K562 (cell line): Measurements from ENCODE around the gene KIT. TPM values are rescaled to one million over a fixed set of nuclear protein-coding genes. Genes with fewer than 3 reads are reported as not detected.

Experiments used
- ATAC-seq: fragments of 200-7000 bp; cut with Tn5 transposase; 3 replicates; pipeline ENCODE4 v1.9.1; 2020; ENCODE audit warnings: moderate library complexity
- BruUV-seq: library from RNA; stranded (reverse); fragments of 400-500 nt; replicated peaks from 2 replicates; lab custom pipeline; 2021; lab: Mats Ljungman, UMichigan
- CTCF ChIA-PET: fragments of 300-600 bp; formaldehyde crosslinking; extraction: SDS; loops from one replicate; lab custom pipeline; 2021; ENCODE audit warnings: low intra/inter-chr PET ratio; lab: Yijun Ruan, JAX
- POLR2A ChIA-PET: fragments of 300-600, 350-650 bp; sonication (Branson Sonifier 250); formaldehyde crosslinking; extraction: SDS; loops from one replicate; lab custom pipeline; 2021; ENCODE audit warnings: antibody characterized with exemption, inconsistent platforms; lab: Yijun Ruan, JAX
- DNase-seq, 4 experiments: peaks; one replicate each; pipeline versions ENCODE4 v3.0.0 to v3.0.0-alpha.2; 2011 to 2018; ENCODE audit warnings: low spot score in 3 of 4, mixed read lengths in 3 of 4; ENCODE audit errors: extremely low read depth in 1 of 4
- FAIRE-seq: peaks from 2 replicates; lab custom pipeline; 2011; peaks lifted over from hg19 to GRCh38; lab: Jason Lieb, UNC
- H2AFZ ChIP-seq: 2 replicates; pipeline ENCODE4 v1.6.0; 2011; ENCODE audit warnings: low read depth, low read length, control low read depth, inconsistent platforms
- H3K27ac ChIP-seq: fragments of 200-600 bp; 3 replicates; pipeline ENCODE4 v1.8.0; 2011; ENCODE audit warnings: low read depth, mild to moderate bottlenecking, control low read depth, inconsistent platforms, low read length, moderate library complexity, mixed read lengths; ENCODE audit errors: extremely low read depth
- H3K27me3 ChIP-seq, 2 experiments: fragments of 300-600 bp in 1 of 2; 2 replicates in 1 of 2; 3 replicates in 1 of 2; pipeline versions ENCODE4 v1.6.0 to v1.8.0; 2011; ENCODE audit warnings: inconsistent platforms in 2 of 2, low read length in 2 of 2, mild to moderate bottlenecking in 1 of 2, mixed read lengths in 1 of 2, moderate library complexity in 1 of 2; ENCODE audit not compliant: control insufficient read depth in 2 of 2, insufficient read depth in 2 of 2
- H3K36me3 ChIP-seq: fragments of 300-600 bp; 3 replicates; pipeline ENCODE4 v1.8.0; 2011; ENCODE audit warnings: mild to moderate bottlenecking, low read length, inconsistent platforms; ENCODE audit not compliant: control insufficient read depth, insufficient read depth
- H3K4me1 ChIP-seq, 2 experiments: fragments of 200-600 bp in 1 of 2; replicated peaks in 1 of 2; 2 replicates in 1 of 2; 3 replicates in 1 of 2; pipeline versions ENCODE4 v1.5.1 to v1.8.0; 2011; ENCODE audit warnings: inconsistent platforms in 2 of 2, low read length in 2 of 2, mild to moderate bottlenecking in 1 of 2, mixed read lengths in 1 of 2, moderate library complexity in 1 of 2; ENCODE audit not compliant: control insufficient read depth in 2 of 2, insufficient read depth in 2 of 2
- H3K4me2 ChIP-seq: 2 replicates; pipeline ENCODE4 v1.6.1; 2011; ENCODE audit warnings: low read length, control low read depth, inconsistent platforms, mixed read lengths; ENCODE audit not compliant: insufficient read depth
- H3K4me3 ChIP-seq: fragments of 200-600 bp; sonication (generic), shearing (Covaris generic); 2 replicates; pipeline ENCODE4 v1.5.1; 2016; ENCODE audit warnings: control low read depth, inconsistent platforms
- H3K79me2 ChIP-seq: fragments of 200-600 bp; 3 replicates; pipeline ENCODE4 v1.8.0; 2011; ENCODE audit warnings: low read length, inconsistent platforms; ENCODE audit not compliant: control insufficient read depth, insufficient read depth
- H3K9ac ChIP-seq, 2 experiments: 2 replicates each; pipeline versions ENCODE4 v1.6.0 to v1.6.1; 2011; ENCODE audit warnings: low read depth in 2 of 2, low read length in 2 of 2, control low read depth in 1 of 2, inconsistent platforms in 1 of 2, mild to moderate bottlenecking in 1 of 2, mixed read lengths in 1 of 2; ENCODE audit not compliant: insufficient read depth in 1 of 2
- H3K9me1 ChIP-seq: one replicate; pipeline ENCODE4 v1.6.0; 2011; ENCODE audit warnings: inconsistent platforms, mild to moderate bottlenecking, low read length, moderate library complexity; ENCODE audit not compliant: control insufficient read depth, insufficient read depth
- H3K9me3 ChIP-seq: replicated peaks from 2 replicates; pipeline ENCODE4 v1.5.1; 2011; ENCODE audit warnings: low read depth, low read length, inconsistent platforms; ENCODE audit not compliant: control insufficient read depth, insufficient read depth
- H4K20me1 ChIP-seq: replicated peaks from 2 replicates; pipeline ENCODE4 v1.6.1; 2011; ENCODE audit warnings: low read length, inconsistent platforms, mixed read lengths; ENCODE audit not compliant: control insufficient read depth, insufficient read depth
- CHD7 ChIP-seq: fragments of 200-600 bp; sonication (generic); IDR thresholded peaks from one replicate; pipeline ENCODE4 v1.6.1; 2012; ENCODE audit warnings: mild to moderate bottlenecking, low read depth, low read length, inconsistent platforms
- FOXP1 ChIP-seq: sonication (generic); formaldehyde crosslinking; IDR thresholded peaks from 2 replicates; pipeline ENCODE4 v1.8.0; 2022; ENCODE audit warnings: mild to moderate bottlenecking, missing genetic modification reagents
- IRF2 ChIP-seq: sonication (generic); formaldehyde crosslinking; IDR thresholded peaks from 2 replicates; pipeline ENCODE4 v1.8.1; 2022; ENCODE audit warnings: mild to moderate bottlenecking, missing genetic modification reagents
- PRDM10 ChIP-seq: fragments of 450-650 bp; IDR thresholded peaks from 2 replicates; pipeline ENCODE4 v1.6.1; 2018; ENCODE audit not compliant: partially characterized antibody
- ZFP30 ChIP-seq: fragments of 250-450 bp; sonication (Bioruptor Pico); IDR thresholded peaks from 2 replicates; pipeline ENCODE4 v1.8.0; 2022; ENCODE audit warnings: moderate library complexity, mild to moderate bottlenecking, inconsistent platforms, borderline replicate concordance
- ZNF551 ChIP-seq: fragments of 250-450 bp; sonication (Bioruptor Pico); IDR thresholded peaks from 2 replicates; pipeline ENCODE4 v1.5.0; 2021; ENCODE audit warnings: mild to moderate bottlenecking, moderate library complexity
- WGBS: fragments of 100-300 bp; shearing (Covaris generic); methylation state at CpG from one replicate; pipeline ENCODE4 v1.1.6; 2016; ENCODE audit warnings: low coverage, mixed read lengths; ENCODE audit not compliant: insufficient coverage; ENCODE audit errors: missing lambda C conversion rate; 5-methylcytosine and 5-hydroxymethylcytosine counted together
- in situ Hi-C: fragments of 300-500 bp; cut with MboI; formaldehyde crosslinking; loops from 4 replicates; pipeline ENCODE4 v1.15.0; 2018; ENCODE audit warnings: inconsistent platforms, mixed read lengths
- intact Hi-C: fragments of 100-400 bp; cut with micrococcal nuclease; formaldehyde crosslinking; loops from 2 replicates; pipeline ENCODE4 v1.14.2; 2022
- polyA plus RNA-seq, 8 experiments: library from polyadenylated mRNA; depleted of rRNA in 4 of 8; stranded (reverse) in 5 of 8; unstranded in 3 of 8; fragments of >200 nt; fragmentation: Nextera tagmentation in 2 of 8; fragmentation: Illumina TruSeq in 1 of 8; extraction: Ambion mirVana in 2 of 8; extraction: Trizol in 1 of 8; gene quantifications; 2 replicates each; pipeline versions ENCODE4 v1.2.1 to v1.2.3, GENCODE V29; 2011 to 2014; ENCODE audit warnings: inconsistent platforms in 1 of 8, missing spikeins in 1 of 8
- total RNA-seq, 7 experiments: library from RNA; depleted of rRNA in 6 of 7; stranded (reverse); fragments of >200 nt in 6 of 7; fragmentation: Illumina TruSeq in 2 of 7; extraction: Trizol in 2 of 7; gene quantifications; 2 replicates each; pipeline versions ENCODE4 v1.2.1 to v1.2.3, GENCODE V29; 2011 to 2021; ENCODE audit warnings: low replicate concordance in 1 of 7

Gene KIT
- total and polyA plus RNA-seq, 9 of the 15 experiments (the other 6 are each of a cell fraction or from before 2014, with no cell fraction given) = 0.27 to 5.6 (median 0.57) TPM

- Histone ChIP-seq H3K9me3 (no peaks in the 10 kb centered on the region), H3K27ac (no peak overlapping the region), H3K9me1 (no peaks in the 10 kb centered on the region), H4K20me1 (no peaks in the 10 kb centered on the region), H3K79me2 (no peaks in the 10 kb centered on the region), H2AFZ (no peak overlapping the region), H3K9ac (no peak overlapping the region), H3K4me3 (no peak overlapping the region), H3K4me2 (no peak overlapping the region), H3K4me1 (no peaks in the 10 kb centered on the region), H3K36me3 (no peaks in the 10 kb centered on the region), H3K27me3 (peaks cover 0 to 6% of the 10 kb centered on the region in 2 experiments; a peak in 1 of 5 replicates)
- CTCF ChIA-PET = no interaction called here
- ATAC-seq (no peak), DNase-seq (no peak), FAIRE-seq (no peak)
- WGBS = 7% methylated on average over 3 of the region's 3 CpGs
- POLR2A ChIA-PET = no interaction called here
- intact Hi-C loops = no loop called here
- in situ Hi-C loops = no loop called here
- no TSS peak for BruUV-seq
- no peak for TF ChIP-seq ZNF551 (CRISPR knock-in tag)
- TF ChIP-seq CHD7 = no peak
- no peak for TF ChIP-seq IRF2
- TF ChIP-seq PRDM10 = no peak
- TF ChIP-seq ZFP30 (CRISPR knock-in tag) = no peak
- no peak for TF ChIP-seq FOXP1 (CRISPR knock-in tag)
Measured at GRCh38 chr4:54731552-54731951, 73.8 kb downstream of the KIT start.
